Mesendoderm (in vitro differentiated cells): ENCODE data around the gene TOMM7.

Source experiments
- DNase-seq: peaks from one replicate; pipeline ENCODE4 v3.0.0; 2013
- H2AK5ac ChIP-seq: 2 replicates; pipeline ENCODE4 v1.6.1; 2013; ENCODE audit warnings: low read length, inconsistent platforms
- H2BK120ac ChIP-seq: 2 replicates; pipeline ENCODE4 v1.6.1; 2013; ENCODE audit warnings: low read depth, mild to moderate bottlenecking, low read length, moderate library complexity, mixed read lengths
- H2BK15ac ChIP-seq: replicated peaks from 2 replicates; pipeline ENCODE4 v1.6.1; 2013; ENCODE audit warnings: low read depth, mild to moderate bottlenecking, moderate library complexity
- H2BK5ac ChIP-seq: 2 replicates; pipeline ENCODE4 v1.6.1; 2013; ENCODE audit warnings: low read length, inconsistent platforms
- H3K18ac ChIP-seq: 2 replicates; pipeline ENCODE4 v1.6.1; 2013; ENCODE audit warnings: mild to moderate bottlenecking, low read length, mixed read lengths
- H3K23ac ChIP-seq: one replicate; pipeline ENCODE4 v1.6.1; 2013; ENCODE audit warnings: low read length
- H3K27ac ChIP-seq: 2 replicates; pipeline ENCODE4 v1.5.1; 2013; ENCODE audit warnings: low read depth, mild to moderate bottlenecking, inconsistent platforms, low read length, moderate library complexity
- H3K27me3 ChIP-seq: 2 replicates; pipeline ENCODE4 v1.6.1; 2013; ENCODE audit warnings: low read length, control low read depth, mild to moderate bottlenecking, inconsistent platforms; ENCODE audit not compliant: insufficient read depth, poor library complexity
- H3K36me3 ChIP-seq: 2 replicates; pipeline ENCODE4 v1.6.1; 2013; ENCODE audit warnings: low read length, inconsistent platforms; ENCODE audit not compliant: control insufficient read depth, insufficient read depth
- H3K4ac ChIP-seq: one replicate; pipeline ENCODE4 v1.6.1; 2013; ENCODE audit warnings: low read depth, mild to moderate bottlenecking, low read length, moderate library complexity
- H3K4me1 ChIP-seq: 2 replicates; pipeline ENCODE4 v1.6.1; 2013; ENCODE audit warnings: low read depth, low read length, inconsistent platforms; ENCODE audit not compliant: control insufficient read depth
- H3K4me2 ChIP-seq: 2 replicates; pipeline ENCODE4 v1.6.1; 2013; ENCODE audit warnings: low read length
- H3K4me3 ChIP-seq: 2 replicates; pipeline ENCODE4 v1.5.1; 2013; ENCODE audit warnings: mild to moderate bottlenecking, low read length
- H3K56ac ChIP-seq: one replicate; pipeline ENCODE4 v1.6.1; 2013; ENCODE audit warnings: low read length
- H3K79me1 ChIP-seq: 2 replicates; pipeline ENCODE4 v1.6.1; 2013; ENCODE audit warnings: low read length, inconsistent platforms
- H3K79me2 ChIP-seq: 2 replicates; pipeline ENCODE4 v1.6.1; 2013; ENCODE audit warnings: mild to moderate bottlenecking, low read length; ENCODE audit not compliant: control insufficient read depth, insufficient read depth
- H3K9ac ChIP-seq: 2 replicates; pipeline ENCODE4 v1.6.1; 2013; ENCODE audit warnings: low read length, inconsistent platforms
- H4K5ac ChIP-seq: one replicate; pipeline ENCODE4 v1.6.1; 2013; ENCODE audit warnings: low read length
- H4K8ac ChIP-seq: one replicate; pipeline ENCODE4 v1.6.1; 2013; ENCODE audit warnings: low read depth, mild to moderate bottlenecking, control low read depth, low read length, moderate library complexity
- WGBS: extraction: QIAGEN DNeasy Blood & Tissue Kit; methylation state at CpG from one replicate; pipeline ENCODE4 v1.1.7; 2013; ENCODE audit warnings: low lambda C conversion rate, missing lambda C conversion rate; ENCODE audit not compliant: insufficient coverage; ENCODE audit errors: extremely low coverage; 5-methylcytosine and 5-hydroxymethylcytosine counted together

TOMM7 gene

GRCh38 chr7:22810843-22811242 lies 11.8 kb downstream of the TOMM7 start:
- Histone ChIP-seq H2BK5ac (peak overlapping the region; percentile 74), H3K23ac (no peak overlapping the region), H3K4me1 (peaks cover 12% of the 10 kb centered on the region), H3K4ac (peak overlapping the region; percentile 36), H2AK5ac (no peak overlapping the region), H2BK120ac (peak overlapping the region; percentile 93), H3K56ac (peak overlapping the region; percentile 57), H3K79me1 (no peaks in the 10 kb centered on the region), H2BK15ac (no peak overlapping the region), H3K4me3 (no peak overlapping the region), H3K79me2 (peaks cover 6% of the 10 kb centered on the region), H3K9ac (peak overlapping the region; percentile 20), H3K27ac (peak overlapping the region; percentile 74), H3K27me3 (no peaks in the 10 kb centered on the region), H3K18ac (peak overlapping the region; percentile 83), H4K8ac (no peak overlapping the region), H3K36me3 (no peaks in the 10 kb centered on the region), H4K5ac (no peak overlapping the region), H3K4me2 (no peak overlapping the region)
- peak; percentile 89 for DNase-seq
- no CpG with 5 or more reads among the region's 1 CpG for WGBS

DNA sequence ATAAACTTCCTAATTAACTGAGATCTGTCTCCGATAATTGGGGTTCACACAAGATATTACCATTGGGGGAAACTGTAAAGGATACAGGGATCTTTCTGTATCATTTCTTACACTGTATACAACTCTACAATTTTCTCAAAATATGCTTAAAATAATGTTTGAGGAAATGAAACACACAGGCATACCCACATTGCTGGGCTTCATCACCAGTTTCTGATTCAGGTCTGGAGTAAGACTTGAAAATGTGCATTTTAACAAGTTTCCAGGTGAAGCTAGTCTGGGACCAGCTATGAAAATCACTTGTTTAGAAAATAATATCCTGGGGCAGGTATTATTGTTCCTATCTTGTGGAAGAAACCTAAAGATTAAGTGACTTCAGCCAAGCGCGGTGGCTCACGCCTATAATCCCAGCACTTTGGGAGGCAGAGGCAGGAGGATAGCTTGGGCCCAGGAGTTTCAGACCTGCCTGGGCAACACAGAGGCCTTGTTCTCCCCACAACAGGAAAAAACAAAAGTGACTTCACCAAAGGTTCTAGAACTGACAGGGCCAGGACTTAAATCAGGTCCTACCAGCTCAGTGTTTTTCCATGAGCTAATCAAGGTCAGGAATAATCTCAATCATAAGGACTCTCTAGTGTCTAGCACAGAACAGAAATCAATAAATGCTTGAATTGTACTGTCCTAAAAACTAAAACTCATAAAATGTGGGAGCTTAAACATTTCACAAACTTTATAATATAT lies 12.6 kb downstream of the TOMM7 start:
- H2BK120ac ChIP-seq: peak overlapping the region; percentile 93
- no peak overlapping the region for H3K4me2 ChIP-seq
- peaks cover 3% of the 10 kb centered on the region for H3K79me2 ChIP-seq
- WGBS: no CpG with 5 or more reads among the region's 4 CpGs
- no peaks in the 10 kb centered on the region for H3K36me3 ChIP-seq
- H3K79me1 ChIP-seq: no peaks in the 10 kb centered on the region
- peak overlapping the region; percentile 20 for H3K9ac ChIP-seq
- no peak overlapping the region for H3K4ac ChIP-seq
- H3K4me1 ChIP-seq: peaks cover 12% of the 10 kb centered on the region
- H4K5ac ChIP-seq: no peak overlapping the region
- H3K23ac ChIP-seq: no peak overlapping the region
- H4K8ac ChIP-seq: peak overlapping the region; percentile 97
- no peak overlapping the region for H2BK15ac ChIP-seq
- peak overlapping the region; percentile 59 for H3K56ac ChIP-seq
- peak overlapping the region; percentile 83 for H3K18ac ChIP-seq
- no peak overlapping the region for H3K4me3 ChIP-seq
- peak; percentile 75 for DNase-seq
- no peaks in the 10 kb centered on the region for H3K27me3 ChIP-seq
- no peak overlapping the region for H2AK5ac ChIP-seq
- peak overlapping the region; percentile 89 for H2BK5ac ChIP-seq
- H3K27ac ChIP-seq: peak overlapping the region; percentile 74

DNA sequence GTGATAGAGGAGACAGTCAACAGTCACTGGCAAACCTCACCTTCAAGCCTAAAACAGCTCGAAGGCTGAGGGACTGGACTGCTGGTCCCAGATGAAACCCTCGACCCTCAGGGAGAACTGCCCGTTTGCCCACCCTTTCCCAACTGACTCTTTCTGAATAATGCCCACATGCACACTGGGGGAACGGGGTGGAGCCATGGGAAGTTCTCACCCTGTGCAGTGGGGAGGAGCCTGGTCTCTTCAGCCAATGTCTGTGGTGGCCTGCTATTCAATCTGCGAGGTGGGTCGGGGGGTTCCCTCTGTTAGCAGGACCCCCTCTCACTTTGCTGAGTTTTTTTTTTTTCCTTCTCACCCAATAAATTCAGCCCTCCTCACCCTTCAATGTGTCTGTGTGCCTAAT lies 14.5 kb downstream of the TOMM7 start:
- no peak overlapping the region for H2BK15ac ChIP-seq
- H3K27ac ChIP-seq: peak overlapping the region; percentile 45
- no peaks in the 10 kb centered on the region for H3K79me2 ChIP-seq
- peak overlapping the region; percentile 90 for H2BK5ac ChIP-seq
- no peaks in the 10 kb centered on the region for H3K27me3 ChIP-seq
- H2BK120ac ChIP-seq: peak overlapping the region; percentile 33
- H4K5ac ChIP-seq: no peak overlapping the region
- DNase-seq: no peak
- peak overlapping the region; percentile 5 for H3K9ac ChIP-seq
- no peaks in the 10 kb centered on the region for H3K79me1 ChIP-seq
- WGBS: no CpG with 5 or more reads among the region's 6 CpGs
- H3K4me3 ChIP-seq: no peak overlapping the region
- H3K56ac ChIP-seq: peak overlapping the region; percentile 65
- peaks cover 12% of the 10 kb centered on the region for H3K4me1 ChIP-seq
- H3K18ac ChIP-seq: peak overlapping the region; percentile 24
- H3K4me2 ChIP-seq: no peak overlapping the region
- no peak overlapping the region for H4K8ac ChIP-seq
- H3K23ac ChIP-seq: no peak overlapping the region
- no peaks in the 10 kb centered on the region for H3K36me3 ChIP-seq
- H3K4ac ChIP-seq: peak overlapping the region; percentile 22
- H2AK5ac ChIP-seq: peak overlapping the region; percentile 47

GRCh38 chr7:22806752-22807151 lies 15.9 kb downstream of the TOMM7 start:
- Histone ChIP-seq H3K36me3 (no peaks in the 10 kb centered on the region), H2BK15ac (no peak overlapping the region), H3K27ac (no peak overlapping the region), H3K27me3 (no peaks in the 10 kb centered on the region), H2BK5ac (peak overlapping the region; percentile 91), H3K4me3 (no peak overlapping the region), H3K23ac (no peak overlapping the region), H2BK120ac (no peak overlapping the region), H4K8ac (no peak overlapping the region), H3K4me2 (no peak overlapping the region), H3K4ac (no peak overlapping the region), H3K79me1 (no peaks in the 10 kb centered on the region), H3K9ac (no peak overlapping the region), H3K56ac (peak overlapping the region; percentile 76), H3K4me1 (peaks cover 12% of the 10 kb centered on the region), H2AK5ac (peak overlapping the region; percentile 90), H4K5ac (peak overlapping the region; percentile 33), H3K79me2 (no peaks in the 10 kb centered on the region), H3K18ac (no peak overlapping the region)
- WGBS: no CpG with 5 or more reads among the region's 4 CpGs
- DNase-seq: no peak

- no CpG with 5 or more reads among the region's 2 CpGs for WGBS
- no peak overlapping the region for H2BK120ac ChIP-seq
These were observed 17.4 kb downstream of the TOMM7 start for GRCh38 chr7:22805227-22805626.

More at GRCh38 chr7:22805227-22805626, 17.4 kb downstream of the TOMM7 start:
- Histone ChIP-seq H4K5ac (no peak overlapping the region), H2BK5ac (no peak overlapping the region), H3K23ac (no peak overlapping the region), H3K27ac (no peak overlapping the region), H3K56ac (no peak overlapping the region), H3K4me3 (no peak overlapping the region), H3K4me1 (peaks cover 12% of the 10 kb centered on the region), H2AK5ac (no peak overlapping the region), H3K4me2 (no peak overlapping the region), H3K18ac (no peak overlapping the region), H3K36me3 (no peaks in the 10 kb centered on the region), H3K27me3 (no peaks in the 10 kb centered on the region), H3K79me2 (no peaks in the 10 kb centered on the region), H4K8ac (no peak overlapping the region), H3K9ac (no peak overlapping the region), H2BK15ac (no peak overlapping the region), H3K4ac (no peak overlapping the region), H3K79me1 (no peaks in the 10 kb centered on the region)
- DNase-seq: no peak
